Lung (tissue), 12 donors: ENCODE results near the gene DLX5. TPM values are rescaled to one million over a fixed set of nuclear protein-coding genes. Genes with fewer than 3 reads are reported as not detected.

Experiments used
- ATAC-seq: fragments of 200-7000 bp; cut with Tn5 transposase; one replicate; pipeline ENCODE4 v1.9.1; 2020; ENCODE audit warnings: moderate number of reproducible peaks; ENCODE audit not compliant: insufficient read depth, low FRiP score
- DNase-seq, 3 donors: peaks; one replicate each; pipeline ENCODE4 v3.0.0-alpha.2; 2013 to 2017
- H3K27ac ChIP-seq, 2 donors: one replicate each; pipeline ENCODE4 v1.5.1; 2013; ENCODE audit warnings: mild to moderate bottlenecking in 2 of 2, moderate library complexity in 2 of 2, control low read depth in 1 of 2, inconsistent platforms in 1 of 2, low read depth in 1 of 2, low read length in 1 of 2
- H3K27me3 ChIP-seq, 3 donors: one replicate each; pipeline ENCODE4 v1.5.1; 2013; ENCODE audit warnings: low read length in 2 of 3; ENCODE audit not compliant: control insufficient read depth in 3 of 3, insufficient read depth in 3 of 3
- H3K36me3 ChIP-seq, 4 donors: one replicate each; pipeline ENCODE4 v1.5.1; 2013; ENCODE audit warnings: low read length in 4 of 4, mild to moderate bottlenecking in 1 of 4, moderate library complexity in 1 of 4; ENCODE audit not compliant: control insufficient read depth in 4 of 4, insufficient read depth in 4 of 4
- H3K4me1 ChIP-seq, 5 donors: one replicate each; pipeline ENCODE4 v1.5.1; 2013; ENCODE audit warnings: low read length in 5 of 5, mild to moderate bottlenecking in 2 of 5, moderate library complexity in 1 of 5; ENCODE audit not compliant: control insufficient read depth in 5 of 5, insufficient read depth in 5 of 5
- H3K4me3 ChIP-seq: one replicate; pipeline ENCODE4 v1.5.1; 2013; ENCODE audit warnings: mild to moderate bottlenecking, control low read depth, moderate library complexity
- H3K9ac ChIP-seq, 2 donors: one replicate each; pipeline ENCODE4 v1.5.1; 2013; ENCODE audit warnings: low read length in 2 of 2, control low read depth in 1 of 2; ENCODE audit not compliant: insufficient read depth in 1 of 2
- H3K9me3 ChIP-seq, 4 donors: one replicate each; pipeline ENCODE4 v1.5.1; 2013; ENCODE audit warnings: low read length in 3 of 4, mild to moderate bottlenecking in 1 of 4, moderate library complexity in 1 of 4; ENCODE audit not compliant: control insufficient read depth in 4 of 4, insufficient read depth in 3 of 4
- WGBS, 2 donors: extraction: QIAGEN DNeasy Blood & Tissue Kit; methylation state at CpG; one replicate each; pipeline ENCODE4 v1.1.7; 2013; 5-methylcytosine and 5-hydroxymethylcytosine counted together
- polyA plus RNA-seq, 2 donors: library from polyadenylated mRNA; stranded (reverse); fragments of 200-250 nt; gene quantifications; one replicate each; pipeline ENCODE4 v1.2.1, GENCODE V29; 2013
- total RNA-seq, 2 donors: library from RNA; depleted of rRNA in 1 of 2; stranded (reverse); fragments of >200 nt in 1 of 2; gene quantifications; one replicate each; pipeline ENCODE4 v1.2.1, GENCODE V29; 2014 to 2021
- TF ChIP-seq, protein P1 (sequence below): IDR thresholded peaks from 2 replicates; pipeline ENCODE4 v1.5.1; 2012; ENCODE audit warnings: mild to moderate bottlenecking; ENCODE audit errors: control extremely low read depth, extremely low read depth
- donor health status: control.
- donor health status: control.
- donor health status: Bipolar disorder and iron deficiency.
- donor health status: healthy.
- donor health status: DM: yes; HTN: yes; CAD: no.

Gene DLX5
- total and polyA plus RNA-seq, 4 donors = 0.18 to 1.1 (median 0.22) TPM; not detected in 1

DNA sequence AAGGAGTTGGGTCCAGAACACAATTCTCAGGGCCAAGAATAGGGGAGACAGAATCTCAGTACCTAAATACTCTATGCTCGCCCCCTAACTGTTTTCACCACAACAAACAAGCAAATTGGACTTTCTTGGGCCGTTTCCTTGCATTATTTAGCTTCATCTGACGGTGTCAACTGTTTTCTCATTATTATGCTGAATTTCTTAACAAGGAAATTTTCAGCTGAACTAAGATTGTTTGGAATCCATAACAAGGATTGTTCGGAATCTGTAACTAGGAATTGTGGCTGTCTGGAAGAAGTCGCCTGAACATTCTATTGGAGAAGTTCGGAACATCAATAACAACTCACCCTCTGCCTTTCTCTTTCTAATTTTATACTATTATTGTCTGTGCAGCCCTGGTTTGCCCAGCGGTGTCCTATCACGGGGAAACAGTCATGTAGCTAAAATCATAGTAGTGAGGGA is 34.7 kb downstream of the DLX5 start:
- DNase-seq (no peak), ATAC-seq (no peak)
- peaks cover 0 to 17% (median 0%) of the 10 kb centered on the region in 4 donors for H3K9me3 ChIP-seq
- 11 to 12% methylated on average over 8 of the region's 8 CpGs for WGBS, 2 donors
- no peak overlapping the region for H3K27ac ChIP-seq
- H3K4me1 ChIP-seq = peaks cover 0 to 2% (median 0%) of the 10 kb centered on the region in 5 donors
- no peaks in the 10 kb centered on the region for H3K36me3 ChIP-seq
- peaks cover 8 to 96% (median 96%) of the 10 kb centered on the region in 3 donors for H3K27me3 ChIP-seq
- no peak overlapping the region for H3K9ac ChIP-seq
- no peak overlapping the region for H3K4me3 ChIP-seq
- TF ChIP-seq, protein P1, sequence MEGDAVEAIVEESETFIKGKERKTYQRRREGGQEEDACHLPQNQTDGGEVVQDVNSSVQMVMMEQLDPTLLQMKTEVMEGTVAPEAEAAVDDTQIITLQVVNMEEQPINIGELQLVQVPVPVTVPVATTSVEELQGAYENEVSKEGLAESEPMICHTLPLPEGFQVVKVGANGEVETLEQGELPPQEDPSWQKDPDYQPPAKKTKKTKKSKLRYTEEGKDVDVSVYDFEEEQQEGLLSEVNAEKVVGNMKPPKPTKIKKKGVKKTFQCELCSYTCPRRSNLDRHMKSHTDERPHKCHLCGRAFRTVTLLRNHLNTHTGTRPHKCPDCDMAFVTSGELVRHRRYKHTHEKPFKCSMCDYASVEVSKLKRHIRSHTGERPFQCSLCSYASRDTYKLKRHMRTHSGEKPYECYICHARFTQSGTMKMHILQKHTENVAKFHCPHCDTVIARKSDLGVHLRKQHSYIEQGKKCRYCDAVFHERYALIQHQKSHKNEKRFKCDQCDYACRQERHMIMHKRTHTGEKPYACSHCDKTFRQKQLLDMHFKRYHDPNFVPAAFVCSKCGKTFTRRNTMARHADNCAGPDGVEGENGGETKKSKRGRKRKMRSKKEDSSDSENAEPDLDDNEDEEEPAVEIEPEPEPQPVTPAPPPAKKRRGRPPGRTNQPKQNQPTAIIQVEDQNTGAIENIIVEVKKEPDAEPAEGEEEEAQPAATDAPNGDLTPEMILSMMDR = no peak

DNA sequence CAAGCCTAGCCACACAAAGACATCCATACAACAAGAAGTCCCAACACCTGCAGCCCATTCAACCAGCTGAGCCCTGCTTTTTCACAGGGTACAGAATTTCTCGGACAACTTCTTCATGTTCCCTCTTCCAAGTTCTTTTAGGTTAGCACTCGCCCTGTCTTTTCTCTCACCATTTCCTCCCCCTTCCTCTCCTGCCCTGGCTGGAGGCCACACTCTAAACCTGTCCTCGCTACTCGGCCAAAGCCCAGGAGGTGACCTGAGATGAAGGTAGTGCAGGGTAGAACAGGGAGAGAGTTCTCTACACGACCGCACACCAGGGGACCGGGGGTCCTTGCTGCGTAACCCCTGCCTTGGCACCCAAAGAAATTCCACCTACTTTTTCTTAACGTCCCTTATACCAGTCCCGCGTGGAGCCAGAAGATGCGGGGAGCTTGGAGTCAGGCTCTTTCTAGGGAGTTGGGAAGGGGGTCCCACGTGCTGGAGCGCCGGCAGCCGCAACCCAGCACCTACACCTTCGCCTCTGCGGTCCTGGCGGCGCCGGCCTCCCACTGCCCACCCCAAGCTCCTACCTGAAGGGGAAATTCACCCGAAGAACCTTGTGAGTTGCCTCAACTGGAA is 35.3 kb downstream of the DLX5 start:
- Histone ChIP-seq H3K27me3 (peaks cover 6 to 94% (median 91%) of the 10 kb centered on the region in 3 donors), H3K9me3 (peaks cover 0 to 17% (median 0%) of the 10 kb centered on the region in 4 donors), H3K27ac (no peak overlapping the region), H3K4me1 (peaks cover 0 to 2% (median 0%) of the 10 kb centered on the region in 5 donors), H3K36me3 (no peaks in the 10 kb centered on the region), H3K4me3 (no peak overlapping the region), H3K9ac (no peak overlapping the region)
- DNase-seq (no peak), ATAC-seq (no peak)
- TF ChIP-seq, protein P1 = no peak
- 7 to 9% methylated on average over 22 of the region's 22 CpGs for WGBS, 2 donors

DNA sequence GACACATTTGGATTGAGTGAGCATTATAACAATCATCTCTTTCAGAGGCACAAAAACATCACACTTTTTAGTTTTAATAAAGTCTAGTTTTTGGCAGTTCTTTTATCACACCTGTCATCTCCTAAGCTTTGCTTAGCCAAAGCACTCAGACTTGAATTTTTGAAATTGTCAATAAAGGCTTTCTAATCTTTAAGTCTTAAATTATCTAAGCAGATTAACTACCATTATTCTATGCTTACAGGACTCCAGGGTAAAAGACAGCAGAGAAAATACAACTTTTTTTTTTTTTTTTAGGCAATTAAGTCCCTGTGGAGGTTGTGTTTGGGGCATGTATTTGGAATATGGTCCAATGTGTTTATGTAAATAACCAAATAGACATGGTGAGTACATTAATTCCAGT is 36.9 kb downstream of the DLX5 start:
- DNase-seq = no peak
- H3K4me3 ChIP-seq = no peak overlapping the region
- H3K9me3 ChIP-seq = peaks cover 0 to 9% (median 0%) of the 10 kb centered on the region in 4 donors
- H3K4me1 ChIP-seq = peaks cover 0 to 2% (median 0%) of the 10 kb centered on the region in 5 donors
- TF ChIP-seq, protein P1 = no peak
- no peak overlapping the region for H3K9ac ChIP-seq
- H3K27me3 ChIP-seq = peaks cover 0 to 84% (median 79%) of the 10 kb centered on the region in 3 donors
- H3K27ac ChIP-seq = no peak overlapping the region
- no peak for ATAC-seq
- no peaks in the 10 kb centered on the region for H3K36me3 ChIP-seq
